WTC11 (cell line): ENCODE measurements around the gene ZSWIM3.

ENCODE experiments used
- CBFB ChIP-seq: sonication (generic); formaldehyde crosslinking; IDR thresholded peaks from 2 replicates; pipeline ENCODE4 v1.8.1; 2022; ENCODE audit warnings: mild to moderate bottlenecking, low read depth, missing genetic modification reagents
- TF ChIP-seq, protein P1 (sequence below): sonication (generic); formaldehyde crosslinking; IDR thresholded peaks from 2 replicates; pipeline ENCODE4 v1.8.1; 2023; ENCODE audit warnings: mild to moderate bottlenecking, missing genetic modification reagents, moderate library complexity
- TF ChIP-seq, protein P2 (sequence below): fragments of 200-600 bp; IDR thresholded peaks from 2 replicates; pipeline ENCODE4 v1.8.0; 2022; ENCODE audit warnings: antibody characterized with exemption
- TF ChIP-seq, protein P3 (sequence below): sonication (generic); formaldehyde crosslinking; IDR thresholded peaks from 2 replicates; pipeline ENCODE4 v1.8.1; 2023; ENCODE audit warnings: mild to moderate bottlenecking, missing genetic modification reagents, borderline replicate concordance
- TF ChIP-seq, protein P4 (sequence below): sonication (generic); formaldehyde crosslinking; IDR thresholded peaks from 2 replicates; pipeline ENCODE4 v1.8.1; 2022; ENCODE audit warnings: low read depth, missing genetic modification reagents, borderline replicate concordance

DNA sequence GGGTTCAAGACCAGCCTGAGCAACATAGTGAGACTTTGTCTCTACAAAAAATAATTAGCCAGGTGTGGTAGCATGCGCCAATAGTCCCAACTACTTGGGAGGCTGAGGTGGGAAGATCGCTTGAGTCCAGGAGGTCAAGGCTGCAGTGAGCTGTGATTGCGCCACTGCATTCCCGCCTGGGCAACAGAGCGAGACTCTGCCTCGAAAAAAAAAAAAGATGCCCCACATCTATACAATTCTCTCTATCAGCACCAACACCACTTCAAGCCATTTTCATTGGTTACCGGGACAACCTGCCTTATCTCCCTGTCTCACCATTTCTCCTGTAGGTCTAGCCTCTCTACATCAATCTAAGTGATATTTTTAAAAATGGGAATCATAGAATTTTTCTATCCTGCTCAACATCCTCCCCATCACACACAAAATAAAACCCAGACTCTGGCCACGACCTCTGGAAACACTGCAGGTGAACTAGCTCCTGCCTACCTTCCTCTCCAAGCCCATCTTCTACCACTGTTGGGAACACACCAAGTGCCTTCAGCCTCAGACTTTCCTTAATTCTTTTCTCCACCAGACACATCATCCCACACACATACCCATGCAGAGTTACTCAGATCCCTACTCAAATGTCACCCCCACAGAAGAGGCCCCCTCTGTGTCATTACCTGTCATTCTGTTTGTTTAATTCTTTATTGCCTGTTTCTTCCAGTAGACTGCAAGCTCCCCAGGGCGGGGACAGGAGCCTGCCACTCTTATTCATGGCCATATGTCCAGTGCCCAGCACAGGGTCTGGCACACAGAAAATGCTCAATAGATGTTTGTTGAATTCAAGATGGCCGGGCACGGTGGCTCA lies 64.1 kb downstream of the ZSWIM3 start:
- TF ChIP-seq, protein P1, sequence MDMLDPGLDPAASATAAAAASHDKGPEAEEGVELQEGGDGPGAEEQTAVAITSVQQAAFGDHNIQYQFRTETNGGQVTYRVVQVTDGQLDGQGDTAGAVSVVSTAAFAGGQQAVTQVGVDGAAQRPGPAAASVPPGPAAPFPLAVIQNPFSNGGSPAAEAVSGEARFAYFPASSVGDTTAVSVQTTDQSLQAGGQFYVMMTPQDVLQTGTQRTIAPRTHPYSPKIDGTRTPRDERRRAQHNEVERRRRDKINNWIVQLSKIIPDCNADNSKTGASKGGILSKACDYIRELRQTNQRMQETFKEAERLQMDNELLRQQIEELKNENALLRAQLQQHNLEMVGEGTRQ (CRISPR knock-in tag) = no peak
- TF ChIP-seq, protein P2, sequence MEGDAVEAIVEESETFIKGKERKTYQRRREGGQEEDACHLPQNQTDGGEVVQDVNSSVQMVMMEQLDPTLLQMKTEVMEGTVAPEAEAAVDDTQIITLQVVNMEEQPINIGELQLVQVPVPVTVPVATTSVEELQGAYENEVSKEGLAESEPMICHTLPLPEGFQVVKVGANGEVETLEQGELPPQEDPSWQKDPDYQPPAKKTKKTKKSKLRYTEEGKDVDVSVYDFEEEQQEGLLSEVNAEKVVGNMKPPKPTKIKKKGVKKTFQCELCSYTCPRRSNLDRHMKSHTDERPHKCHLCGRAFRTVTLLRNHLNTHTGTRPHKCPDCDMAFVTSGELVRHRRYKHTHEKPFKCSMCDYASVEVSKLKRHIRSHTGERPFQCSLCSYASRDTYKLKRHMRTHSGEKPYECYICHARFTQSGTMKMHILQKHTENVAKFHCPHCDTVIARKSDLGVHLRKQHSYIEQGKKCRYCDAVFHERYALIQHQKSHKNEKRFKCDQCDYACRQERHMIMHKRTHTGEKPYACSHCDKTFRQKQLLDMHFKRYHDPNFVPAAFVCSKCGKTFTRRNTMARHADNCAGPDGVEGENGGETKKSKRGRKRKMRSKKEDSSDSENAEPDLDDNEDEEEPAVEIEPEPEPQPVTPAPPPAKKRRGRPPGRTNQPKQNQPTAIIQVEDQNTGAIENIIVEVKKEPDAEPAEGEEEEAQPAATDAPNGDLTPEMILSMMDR = no peak
- TF ChIP-seq, protein P3, sequence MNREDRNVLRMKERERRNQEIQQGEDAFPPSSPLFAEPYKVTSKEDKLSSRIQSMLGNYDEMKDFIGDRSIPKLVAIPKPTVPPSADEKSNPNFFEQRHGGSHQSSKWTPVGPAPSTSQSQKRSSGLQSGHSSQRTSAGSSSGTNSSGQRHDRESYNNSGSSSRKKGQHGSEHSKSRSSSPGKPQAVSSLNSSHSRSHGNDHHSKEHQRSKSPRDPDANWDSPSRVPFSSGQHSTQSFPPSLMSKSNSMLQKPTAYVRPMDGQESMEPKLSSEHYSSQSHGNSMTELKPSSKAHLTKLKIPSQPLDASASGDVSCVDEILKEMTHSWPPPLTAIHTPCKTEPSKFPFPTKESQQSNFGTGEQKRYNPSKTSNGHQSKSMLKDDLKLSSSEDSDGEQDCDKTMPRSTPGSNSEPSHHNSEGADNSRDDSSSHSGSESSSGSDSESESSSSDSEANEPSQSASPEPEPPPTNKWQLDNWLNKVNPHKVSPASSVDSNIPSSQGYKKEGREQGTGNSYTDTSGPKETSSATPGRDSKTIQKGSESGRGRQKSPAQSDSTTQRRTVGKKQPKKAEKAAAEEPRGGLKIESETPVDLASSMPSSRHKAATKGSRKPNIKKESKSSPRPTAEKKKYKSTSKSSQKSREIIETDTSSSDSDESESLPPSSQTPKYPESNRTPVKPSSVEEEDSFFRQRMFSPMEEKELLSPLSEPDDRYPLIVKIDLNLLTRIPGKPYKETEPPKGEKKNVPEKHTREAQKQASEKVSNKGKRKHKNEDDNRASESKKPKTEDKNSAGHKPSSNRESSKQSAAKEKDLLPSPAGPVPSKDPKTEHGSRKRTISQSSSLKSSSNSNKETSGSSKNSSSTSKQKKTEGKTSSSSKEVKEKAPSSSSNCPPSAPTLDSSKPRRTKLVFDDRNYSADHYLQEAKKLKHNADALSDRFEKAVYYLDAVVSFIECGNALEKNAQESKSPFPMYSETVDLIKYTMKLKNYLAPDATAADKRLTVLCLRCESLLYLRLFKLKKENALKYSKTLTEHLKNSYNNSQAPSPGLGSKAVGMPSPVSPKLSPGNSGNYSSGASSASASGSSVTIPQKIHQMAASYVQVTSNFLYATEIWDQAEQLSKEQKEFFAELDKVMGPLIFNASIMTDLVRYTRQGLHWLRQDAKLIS (CRISPR knock-in tag) = no peak
- TF ChIP-seq, protein P4, sequence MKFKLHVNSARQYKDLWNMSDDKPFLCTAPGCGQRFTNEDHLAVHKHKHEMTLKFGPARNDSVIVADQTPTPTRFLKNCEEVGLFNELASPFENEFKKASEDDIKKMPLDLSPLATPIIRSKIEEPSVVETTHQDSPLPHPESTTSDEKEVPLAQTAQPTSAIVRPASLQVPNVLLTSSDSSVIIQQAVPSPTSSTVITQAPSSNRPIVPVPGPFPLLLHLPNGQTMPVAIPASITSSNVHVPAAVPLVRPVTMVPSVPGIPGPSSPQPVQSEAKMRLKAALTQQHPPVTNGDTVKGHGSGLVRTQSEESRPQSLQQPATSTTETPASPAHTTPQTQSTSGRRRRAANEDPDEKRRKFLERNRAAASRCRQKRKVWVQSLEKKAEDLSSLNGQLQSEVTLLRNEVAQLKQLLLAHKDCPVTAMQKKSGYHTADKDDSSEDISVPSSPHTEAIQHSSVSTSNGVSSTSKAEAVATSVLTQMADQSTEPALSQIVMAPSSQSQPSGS (CRISPR knock-in tag) = no peak
- TF ChIP-seq CBFB = no peak
